Left ventricle myocardium superior (tissue), 1 donor: Measurements from ENCODE around the gene SLX9. TPM values are rescaled to one million over a fixed set of nuclear protein-coding genes. Genes with fewer than 3 reads are reported as not detected.

ENCODE experiments used
- ATAC-seq: fragments of 200-7000 bp; cut with Tn5 transposase; one replicate; pipeline ENCODE4 v1.9.1; 2020; ENCODE audit warnings: mild to moderate bottlenecking, moderate library complexity
- DNase-seq: peaks from one replicate; pipeline ENCODE4 v3.0.0-alpha.2; 2020
- intact Hi-C: fragments of 100-400 bp; cut with micrococcal nuclease; formaldehyde crosslinking; loops from one replicate; pipeline ENCODE4 v1.11.0; 2022
- total RNA-seq: library from RNA; stranded (reverse); fragmentation: NEBNext Ultra II Directional; extraction: Animal tissue kit (Norgen Biotek cat#: 25700); gene quantifications from one replicate; pipeline ENCODE4 v1.2.1, GENCODE V29; 2021
- donor health status: DM: no; HTN: yes; CAD: no; lungs with severe emphysema.

Gene SLX9
- total RNA-seq, 1 donor from 2014 or later = 69.9 TPM

- intact Hi-C loops = no loop called here
- ATAC-seq (no peak), DNase-seq (peak; percentile 31)
Measured at GRCh38 chr21:44993321-44994046, 53.7 kb downstream of the SLX9 start.

- intact Hi-C loops = no loop called here
- ATAC-seq = peak; percentile 66
- DNase-seq = peak; percentile 81
Measured at GRCh38 chr21:44994047-44994694, 54.3 kb downstream of the SLX9 start.

- DNase-seq = peak; percentile 55
- ATAC-seq = peak; percentile 30
- intact Hi-C loops = no loop called here
Measured at GRCh38 chr21:44994695-44995342, 55.0 kb downstream of the SLX9 start.

- no peak for ATAC-seq
- peak; percentile 23 for DNase-seq
- intact Hi-C loops = no loop called here
Measured at GRCh38 chr21:44995343-44995941, 55.6 kb downstream of the SLX9 start.

- ATAC-seq (no peak), DNase-seq (peak; percentile 19)
- intact Hi-C loops = no loop called here
Measured at GRCh38 chr21:44996096-44996495, 56.3 kb downstream of the SLX9 start.

- ATAC-seq (no peak), DNase-seq (peak; percentile 18)
- intact Hi-C loops = no loop called here
Measured at GRCh38 chr21:44996501-44996921, 56.7 kb downstream of the SLX9 start.

- ATAC-seq = no peak
- intact Hi-C loops = no loop called here
- DNase-seq = peak; percentile 21
Measured at GRCh38 chr21:44996983-44997936, 57.4 kb downstream of the SLX9 start.

GRCh38 chr21:44998086-44998620 lies 58.3 kb downstream of the SLX9 start:
- intact Hi-C loops = no loop called here
- ATAC-seq = no peak
- peak; percentile 23 for DNase-seq

- intact Hi-C loops = no loop called here
- ATAC-seq (no peak), DNase-seq (peak; percentile 14)
Measured at GRCh38 chr21:44998621-44999427, 59.0 kb downstream of the SLX9 start.

- DNase-seq (peak; percentile 26), ATAC-seq (no peak)
- intact Hi-C loops = no loop called here
Measured at GRCh38 chr21:44999428-44999971, 59.7 kb downstream of the SLX9 start.

- intact Hi-C loops = no loop called here
- ATAC-seq (no peak), DNase-seq (peak; percentile 18)
Measured at GRCh38 chr21:44999972-45000636, 60.3 kb downstream of the SLX9 start.

- ATAC-seq (no peak), DNase-seq (no peak)
- intact Hi-C loops = no loop called here
Measured at GRCh38 chr21:45000637-45001133, 60.9 kb downstream of the SLX9 start.

GRCh38 chr21:45001134-45002095 lies 61.6 kb downstream of the SLX9 start:
- DNase-seq (peak; percentile 82), ATAC-seq (peak; percentile 85)
- intact Hi-C loops = no loop called here

GRCh38 chr21:45002381-45003204 lies 62.8 kb downstream of the SLX9 start:
- no peak for ATAC-seq
- DNase-seq = peak; percentile 20
- intact Hi-C loops = no loop called here
